GM19035 (cell line): ENCODE results near the gene FGF18.
"Not testable (repeated sequence)": the region's sequence is repeated elsewhere in the genome, so short reads cannot be mapped to it uniquely, and the experiment has no call there.

Experiments used
- ATAC-seq: cut with Tn5 transposase; IDR thresholded peaks from one replicate; pipeline ENCODE4 v1.9.1; 2021; ENCODE audit not compliant: unreplicated experiment

Gene FGF18

GRCh38 chr5:171418982-171419687 is at the start of gene FGF18:
Gene FGF18 (plus strand): TSS chr5:171419647. CDS start chr5:171420200, 553 bp downstream.
- ATAC-seq = peak; percentile 48

DNA sequence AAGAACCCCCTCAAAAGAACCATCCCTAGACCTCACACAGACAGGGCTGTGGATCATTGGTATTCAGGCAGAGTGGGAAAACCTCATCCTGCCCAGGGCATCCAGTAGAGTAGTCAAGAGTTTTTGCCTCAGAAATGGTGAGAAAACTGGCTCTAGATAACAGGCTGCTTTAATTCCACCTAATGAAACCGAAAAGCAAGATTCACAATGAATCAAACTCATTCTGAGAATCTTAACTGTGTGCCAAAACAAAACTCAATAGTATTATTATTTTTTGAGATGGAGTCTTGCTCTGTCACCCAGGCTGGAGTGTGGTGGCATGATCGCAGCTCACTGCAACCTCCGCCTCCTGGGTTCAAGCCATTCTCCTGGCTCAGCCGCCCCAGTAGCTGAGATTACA is 49.5 kb upstream of the FGF18 start:
- ATAC-seq = no peak

DNA sequence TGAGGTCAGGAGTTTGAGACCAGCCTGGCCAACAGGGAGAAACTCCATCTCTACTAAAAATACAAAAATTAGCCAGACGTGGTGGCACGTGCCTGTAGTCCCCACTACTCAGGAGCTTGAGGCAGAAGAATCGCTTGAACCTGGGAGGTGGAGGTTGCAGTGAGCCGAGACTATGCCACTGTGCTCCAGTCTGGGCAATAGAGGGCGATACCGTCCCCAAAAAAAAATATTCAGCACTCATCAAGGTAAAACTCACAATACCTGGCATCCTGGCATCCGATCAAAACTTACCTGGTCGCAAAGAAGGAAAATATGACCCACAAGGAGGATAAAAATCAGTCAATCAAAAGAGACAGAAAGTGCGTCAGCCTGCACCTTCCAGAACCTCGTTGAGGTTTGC is 48.6 kb upstream of the FGF18 start:
- ATAC-seq = not testable (repeated sequence)

DNA sequence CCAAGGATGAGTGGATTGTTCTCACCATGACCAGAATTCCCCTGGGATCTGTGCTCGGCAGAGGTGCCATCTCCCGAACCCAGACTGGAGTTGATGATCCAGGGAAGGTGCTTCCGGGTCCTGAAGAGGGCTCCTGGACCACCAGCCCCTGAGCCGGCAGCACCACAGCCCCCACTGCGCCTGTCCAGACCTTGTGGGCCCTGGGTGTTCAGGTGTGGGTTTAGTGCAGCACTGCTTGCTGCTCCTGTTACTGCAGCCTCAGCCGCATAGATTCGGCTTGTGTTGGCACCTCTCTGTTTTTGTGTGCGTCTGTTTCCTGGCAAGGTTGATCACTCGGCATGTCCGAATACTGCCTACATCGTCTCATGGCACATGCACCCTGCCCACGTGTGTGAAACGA is 48.1 kb upstream of the FGF18 start:
- no peak for ATAC-seq

DNA sequence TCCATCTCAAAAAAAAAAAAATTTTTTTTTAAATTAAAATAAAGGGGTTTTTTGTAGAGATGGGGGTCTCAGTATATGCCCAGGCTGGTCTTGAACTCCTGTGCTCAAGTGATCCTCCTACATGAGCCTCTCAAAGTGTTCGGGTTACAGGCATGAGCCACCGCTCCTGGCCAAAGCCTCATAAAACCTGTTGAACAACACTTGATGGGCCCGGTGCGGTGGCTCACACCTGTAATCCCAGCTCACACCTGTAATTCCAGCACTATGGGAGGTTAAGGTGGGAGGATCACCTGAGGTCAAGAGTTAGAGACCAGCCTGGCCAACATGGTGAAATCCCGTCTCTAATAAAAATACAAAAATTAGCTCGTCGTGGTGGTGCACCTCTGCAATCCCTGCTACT is 39.5 kb upstream of the FGF18 start:
- no peak for ATAC-seq

DNA sequence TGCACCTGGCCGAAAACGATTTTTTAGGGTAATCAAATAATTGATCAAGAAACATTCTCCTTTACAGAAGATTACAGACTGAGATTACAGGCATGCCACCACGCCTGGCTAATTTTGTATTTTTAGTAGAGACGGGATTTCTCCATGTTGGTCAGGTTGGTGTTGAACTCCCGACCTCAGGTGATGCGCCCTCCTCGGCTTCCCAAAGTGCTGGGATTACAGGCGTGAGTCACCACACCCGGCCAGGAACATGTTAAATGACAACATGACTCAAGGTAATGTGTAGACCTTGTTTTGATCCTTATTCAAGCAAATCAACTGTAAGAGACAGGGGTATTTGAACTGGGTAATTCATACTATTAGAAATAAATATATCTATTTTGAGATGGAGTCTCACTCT is 35.0 kb upstream of the FGF18 start:
- ATAC-seq = not testable (repeated sequence)

DNA sequence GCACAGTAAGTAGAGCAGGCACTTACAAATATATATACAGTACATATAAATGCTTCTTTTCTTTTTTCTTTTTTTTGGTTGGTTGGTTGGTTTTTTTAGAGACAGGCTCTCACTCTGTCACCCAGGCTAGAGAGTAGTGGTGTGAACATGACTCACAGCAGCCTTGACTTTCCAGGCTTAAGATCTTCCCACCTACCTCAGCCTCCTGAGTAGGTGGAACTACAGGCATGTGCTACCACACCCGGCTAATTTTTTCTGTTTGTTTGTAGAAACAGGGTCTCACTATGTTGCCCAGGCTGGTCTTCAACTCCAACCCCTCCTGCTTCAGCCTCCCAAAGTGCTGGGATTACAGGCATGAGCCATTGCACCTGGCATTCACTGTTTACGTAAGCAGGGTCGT is 34.4 kb upstream of the FGF18 start:
- not testable (repeated sequence) for ATAC-seq

GRCh38 chr5:171386006-171386671 is 33.3 kb upstream of the FGF18 start:
- no peak for ATAC-seq

DNA sequence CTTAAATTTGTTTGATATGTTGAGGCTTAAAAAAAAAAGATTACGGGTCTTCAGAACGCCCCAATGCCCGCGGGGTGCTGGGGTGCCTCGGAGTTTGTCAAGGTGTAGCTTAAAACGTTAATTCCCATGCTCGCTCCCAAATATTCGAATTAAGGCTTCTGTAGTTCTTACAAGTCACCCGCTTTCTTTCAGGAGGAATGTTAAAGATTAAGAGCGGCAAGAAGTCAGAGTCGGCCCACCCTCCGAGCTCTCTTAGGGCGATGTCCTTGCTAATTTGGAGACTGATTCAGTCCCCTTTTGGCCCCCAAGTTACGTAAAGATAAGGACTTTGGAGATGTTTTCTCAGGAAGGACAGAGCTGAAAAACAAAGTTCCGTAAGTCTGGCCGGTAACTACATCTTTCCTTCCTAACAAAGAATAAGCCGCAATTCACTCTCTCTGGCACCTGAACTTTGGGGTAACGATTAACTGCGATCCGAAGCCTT is 32.5 kb upstream of the FGF18 start:
- peak; percentile 3 for ATAC-seq

DNA sequence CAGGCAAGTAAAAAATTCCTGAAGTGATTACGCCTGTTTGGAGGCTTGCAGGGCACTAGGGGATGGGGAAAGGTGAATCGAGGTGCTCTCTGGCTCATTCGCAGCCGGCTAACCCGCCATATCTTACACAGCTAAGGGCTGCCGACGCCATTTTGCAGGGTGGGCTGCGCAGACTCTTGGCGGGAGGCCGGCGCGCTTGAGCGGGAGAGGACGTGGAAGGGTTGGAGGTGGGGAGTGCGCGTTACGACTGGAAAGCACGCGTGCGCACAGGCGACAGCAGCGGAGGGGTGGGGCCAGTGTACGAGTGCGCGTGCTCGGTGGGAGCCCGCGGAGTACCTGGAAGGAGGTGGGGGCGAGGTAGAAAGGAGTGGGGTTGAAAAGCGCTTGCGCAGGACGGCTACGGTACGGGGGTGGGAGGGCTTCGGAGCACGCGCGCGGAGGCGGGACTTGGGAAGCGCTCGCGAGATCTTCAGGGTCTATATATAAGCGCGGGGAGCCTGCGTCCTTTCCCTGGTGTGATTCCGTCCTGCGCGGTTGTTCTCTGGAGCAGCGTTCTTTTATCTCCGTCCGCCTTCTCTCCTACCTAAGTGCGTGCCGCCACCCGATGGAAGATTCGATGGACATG is 32.0 kb upstream of the FGF18 start, which contains the start of gene NPM1:
NPM1 (plus strand) TSS at position 505 of the 625 bp plus-strand sequence; CDS start at position 605, 100 bp downstream.
- peak; percentile 81 for ATAC-seq

- ATAC-seq = peak; percentile 42
Measured at GRCh38 chr5:171387970-171388815, 31.3 kb upstream of the FGF18 start.

DNA sequence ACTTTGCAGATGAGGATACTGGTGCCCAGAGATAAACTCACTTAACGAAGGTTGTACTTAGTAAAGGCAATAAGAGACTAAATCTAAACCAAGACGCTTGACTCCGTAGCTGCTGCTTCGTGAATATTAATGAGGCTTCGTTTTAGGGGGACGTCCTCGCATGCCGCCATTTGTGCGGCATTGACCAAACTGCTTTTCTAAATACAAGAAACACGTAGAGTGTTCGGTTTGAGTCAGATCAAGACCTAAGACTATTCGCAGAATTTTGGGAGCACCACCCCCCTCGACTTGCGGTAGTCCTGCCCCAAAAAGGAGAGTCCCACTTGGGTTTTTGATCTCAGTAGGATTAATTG is 30.7 kb upstream of the FGF18 start:
- ATAC-seq = no peak

DNA sequence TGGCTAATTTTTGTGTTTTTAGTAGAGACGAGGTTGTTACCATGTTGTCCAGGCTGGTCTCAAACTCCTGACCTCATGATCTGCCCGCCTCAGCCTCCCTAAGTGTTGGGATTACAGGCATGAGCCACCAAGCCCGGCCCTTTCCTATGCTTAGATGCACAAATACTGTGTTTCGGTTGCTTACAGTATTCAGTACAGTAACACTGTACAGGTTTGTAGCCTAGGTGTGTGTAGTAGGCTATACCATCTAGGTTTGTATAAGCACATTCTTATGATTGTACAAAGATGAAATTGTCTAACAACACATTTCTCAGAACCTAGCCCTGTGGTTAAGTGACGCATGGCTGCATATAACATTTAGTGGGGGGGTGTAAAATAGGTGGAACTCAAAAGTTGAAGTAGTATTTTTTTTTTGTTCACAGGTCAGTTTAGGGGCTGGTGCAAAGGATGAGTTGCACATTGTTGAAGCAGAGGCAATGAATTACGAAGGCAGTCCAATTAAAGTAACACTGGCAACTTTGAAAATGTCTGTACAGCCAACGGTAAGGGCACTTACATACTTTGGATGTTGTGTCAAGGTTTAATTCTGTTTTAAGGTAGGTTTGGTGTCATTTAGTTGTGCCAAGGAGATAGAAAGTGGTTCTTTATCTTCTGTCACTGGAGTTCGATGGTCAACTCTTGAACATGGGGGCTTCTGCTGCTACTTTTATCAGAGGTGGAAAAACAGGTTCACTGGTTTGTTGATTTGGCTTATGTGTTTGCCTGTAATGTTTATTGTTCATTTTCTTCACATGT is 28.4 kb upstream of the FGF18 start:
- ATAC-seq = no peak

DNA sequence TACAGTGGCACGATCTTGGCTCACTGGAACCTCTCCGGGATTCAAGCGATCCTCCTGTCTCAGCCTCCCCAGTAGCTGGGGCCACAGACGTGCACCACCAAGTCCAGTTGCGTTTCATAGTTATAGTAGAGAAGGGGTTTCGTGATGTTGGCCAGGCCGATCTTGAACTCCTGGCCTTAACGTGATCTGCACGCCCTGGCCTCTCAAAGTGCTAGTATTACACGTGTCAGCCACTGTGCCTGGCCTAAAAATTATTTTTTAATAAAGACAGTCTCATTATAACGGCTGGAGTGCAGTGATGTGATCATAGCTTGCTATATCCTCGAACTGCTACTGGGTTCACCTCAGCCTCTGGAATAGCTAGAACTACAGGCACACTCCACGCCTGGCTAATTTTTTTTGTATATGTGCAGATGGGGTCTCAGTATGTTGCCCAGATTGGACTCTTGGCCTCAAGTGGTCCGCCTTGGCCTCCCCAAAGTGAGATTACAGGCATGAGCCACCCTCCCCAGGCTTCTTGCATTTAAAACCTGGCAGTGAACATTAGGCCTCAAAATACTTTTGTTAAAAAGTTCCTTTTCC is 27.4 kb upstream of the FGF18 start:
- ATAC-seq = no peak

- ATAC-seq = no peak
Measured at GRCh38 chr5:171392585-171393159, 26.8 kb upstream of the FGF18 start.

DNA sequence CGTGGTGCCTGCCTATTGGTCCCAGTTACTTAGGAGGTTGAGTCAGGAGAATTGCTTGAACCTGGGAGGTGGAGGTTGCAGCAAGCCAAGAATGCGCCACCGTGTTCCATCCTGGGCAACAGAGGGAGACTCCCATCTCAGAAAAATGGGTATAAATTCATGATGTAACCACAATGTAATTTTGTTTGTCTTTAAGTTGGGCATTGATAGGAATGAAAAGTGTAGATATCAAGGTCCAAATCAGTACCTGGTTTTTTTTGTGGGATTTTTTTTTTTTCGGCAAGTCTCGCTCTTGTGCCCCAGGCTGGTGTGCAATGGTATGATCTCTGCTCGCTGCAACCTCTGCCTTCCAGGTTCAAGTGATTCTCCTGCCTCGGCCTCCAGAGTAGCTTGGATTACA is 24.4 kb upstream of the FGF18 start:
- ATAC-seq = no peak

- ATAC-seq = not testable (repeated sequence)
Measured at GRCh38 chr5:171396583-171396982, 22.9 kb upstream of the FGF18 start.

DNA sequence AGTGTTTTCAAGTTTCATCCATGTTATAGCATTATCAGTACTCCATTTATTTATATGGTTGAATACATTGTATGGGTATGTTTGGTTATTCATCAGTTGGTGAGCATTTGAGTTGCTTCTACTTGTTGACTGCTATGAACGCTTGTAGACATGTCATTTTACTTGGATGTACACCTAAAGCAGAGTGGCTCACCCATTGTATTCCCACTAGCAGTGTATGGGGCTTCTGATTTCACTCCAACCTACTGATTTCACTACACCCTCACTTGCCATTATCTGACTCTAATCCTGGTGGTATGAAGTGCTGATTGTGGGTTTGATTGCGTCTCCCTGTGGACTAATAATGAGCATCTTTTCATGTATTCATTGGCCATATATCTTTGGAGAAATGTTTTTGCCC is 22.3 kb upstream of the FGF18 start:
- no peak for ATAC-seq

DNA sequence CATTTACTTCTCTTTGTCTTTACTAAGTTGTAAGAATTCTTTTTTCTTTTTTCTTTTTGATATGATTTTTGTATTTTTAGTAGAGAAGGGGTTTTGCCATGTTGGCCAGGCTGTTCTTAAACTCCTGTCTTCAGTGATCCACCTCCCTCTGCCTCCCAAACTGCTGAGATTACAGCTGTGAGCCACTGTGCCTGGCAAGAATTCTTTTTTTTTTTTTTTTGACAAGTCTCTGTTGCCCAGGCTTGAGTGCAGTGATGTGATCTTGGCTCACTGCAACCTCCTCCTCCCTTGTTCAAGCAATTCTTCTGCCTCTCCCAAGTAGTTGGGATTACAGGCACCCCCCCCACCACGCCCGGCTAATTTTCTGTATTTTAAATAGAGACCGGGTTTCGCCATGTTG is 21.8 kb upstream of the FGF18 start:
- no peak for ATAC-seq

GRCh38 chr5:171398660-171399059 is 20.8 kb upstream of the FGF18 start:
- not testable (repeated sequence) for ATAC-seq
